NT2/D1 (cell line): ENCODE results near the gene DNAH1.

Source experiments
- SUZ12 ChIP-seq: IDR thresholded peaks from 2 replicates; pipeline ENCODE4 v1.6.1; 2011; ENCODE audit not compliant: insufficient read length, insufficient read depth; ENCODE audit errors: extremely low read depth
- YY1 ChIP-seq: IDR thresholded peaks from 2 replicates; pipeline ENCODE4 v1.6.1; 2011; ENCODE audit not compliant: insufficient read length, insufficient read depth
- ZNF274 ChIP-seq: IDR thresholded peaks from 2 replicates; pipeline ENCODE4 v1.6.1; 2011; ENCODE audit warnings: mild to moderate bottlenecking, low read depth, low read length

GRCh38 chr3:52315977-52316764, at the start of gene DNAH1:
- TF ChIP-seq ZNF274 = no peak
- no peak for TF ChIP-seq YY1
- no peak for TF ChIP-seq SUZ12
